H1 (cell line): Measurements from ENCODE around the gene CCDC152. TPM values are rescaled to one million over a fixed set of nuclear protein-coding genes. Genes with fewer than 3 reads are reported as not detected.
"Not testable (repeated sequence)": the region's sequence is repeated elsewhere in the genome, so short reads cannot be mapped to it uniquely, and the experiment has no call there.

Experiments
- CTCF ChIA-PET: fragments of 300-600 bp; sonication (Branson Sonifier 250); formaldehyde crosslinking; loops from one replicate; lab custom pipeline; 2021; ENCODE audit not compliant: partially characterized antibody; lab: Charles Lee
- POLR2A ChIA-PET: fragments of 300-600 bp; sonication (Branson Sonifier 250); formaldehyde crosslinking; loops from one replicate; lab custom pipeline; 2021; ENCODE audit warnings: inconsistent platforms; ENCODE audit not compliant: partially characterized antibody; lab: Charles Lee
- DNase-seq, 2 experiments: peaks; one replicate each; pipeline versions ENCODE4 v3.0.0 to v3.0.0-alpha.2; 2010 to 2022; ENCODE audit warnings: low spot score in 2 of 2, low read depth in 1 of 2, mixed read lengths in 1 of 2
- FAIRE-seq: peaks from 2 replicates; lab custom pipeline; 2011; peaks lifted over from hg19 to GRCh38; lab: Jason Lieb, UNC
- H2AFZ ChIP-seq: 2 replicates; pipeline ENCODE4 v1.8.1; 2012; ENCODE audit warnings: low read length, inconsistent platforms
- H2AK5ac ChIP-seq: 2 replicates; pipeline ENCODE4 v1.6.1; 2013; ENCODE audit warnings: low read depth, low read length
- H2BK120ac ChIP-seq: replicated peaks from 2 replicates; pipeline ENCODE3; 2013; ENCODE audit warnings: low read depth, low read length, inconsistent platforms
- H2BK12ac ChIP-seq: 2 replicates; pipeline ENCODE4 v1.6.1; 2013; ENCODE audit warnings: low read depth, low read length
- H2BK15ac ChIP-seq: 2 replicates; pipeline ENCODE4 v1.6.1; 2013; ENCODE audit warnings: low read length
- H2BK20ac ChIP-seq: 2 replicates; pipeline ENCODE4 v1.6.1; 2013; ENCODE audit warnings: low read length
- H2BK5ac ChIP-seq: 2 replicates; pipeline ENCODE4 v1.6.1; 2013; ENCODE audit warnings: low read depth, low read length
- H3K14ac ChIP-seq: 2 replicates; pipeline ENCODE4 v1.6.1; 2013; ENCODE audit warnings: inconsistent platforms; ENCODE audit not compliant: insufficient read length
- H3K18ac ChIP-seq: 2 replicates; pipeline ENCODE4 v1.6.1; 2013; ENCODE audit warnings: low read length; ENCODE audit errors: extremely low read depth
- H3K23ac ChIP-seq: 2 replicates; pipeline ENCODE4 v1.6.1; 2013; ENCODE audit warnings: inconsistent platforms; ENCODE audit not compliant: insufficient read length
- H3K23me2 ChIP-seq: 2 replicates; pipeline ENCODE4 v1.6.1; 2013; ENCODE audit warnings: low read depth, low read length
- H3K27ac ChIP-seq: 2 replicates; pipeline ENCODE4 v1.6.1; 2011; ENCODE audit warnings: low read depth, low read length, inconsistent platforms
- H3K27me3 ChIP-seq, 4 experiments: replicated peaks in 1 of 4; 1 replicate in 1 of 4; 2 replicates in 3 of 4; pipeline versions ENCODE4 v1.6.1 to v1.8.1; 2011 to 2013; ENCODE audit warnings: low read length in 3 of 4, mild to moderate bottlenecking in 3 of 4, inconsistent platforms in 2 of 4, mixed read lengths in 2 of 4, moderate library complexity in 1 of 4; ENCODE audit not compliant: control insufficient read depth in 3 of 4, insufficient read depth in 3 of 4; ENCODE audit errors: extremely low read depth in 1 of 4
- H3K36me3 ChIP-seq, 4 experiments: 2 replicates each; pipeline versions ENCODE4 v1.6.1 to v1.8.1; 2011 to 2013; ENCODE audit warnings: mild to moderate bottlenecking in 4 of 4, low read length in 3 of 4, moderate library complexity in 2 of 4, control low read depth in 1 of 4, inconsistent platforms in 1 of 4; ENCODE audit not compliant: insufficient read depth in 4 of 4, control insufficient read depth in 2 of 4
- H3K4ac ChIP-seq: replicated peaks from 2 replicates; pipeline ENCODE3; 2013; ENCODE audit warnings: low read length, low read depth, mixed read lengths, inconsistent platforms; ENCODE audit not compliant: insufficient read length
- H3K4me1 ChIP-seq, 4 experiments: replicated peaks in 1 of 4; 1 replicate in 1 of 4; 2 replicates in 3 of 4; pipeline versions ENCODE4 v1.6.1 to v1.8.1; 2011 to 2013; ENCODE audit warnings: low read length in 3 of 4, inconsistent platforms in 2 of 4, mixed read lengths in 1 of 4; ENCODE audit not compliant: insufficient read depth in 4 of 4, control insufficient read depth in 3 of 4
- H3K4me2 ChIP-seq, 2 experiments: 2 replicates each; pipeline versions ENCODE4 v1.6.1 to v1.8.1; 2011 to 2013; ENCODE audit warnings: low read depth in 2 of 2, low read length in 2 of 2, control low read depth in 1 of 2, inconsistent platforms in 1 of 2, mild to moderate bottlenecking in 1 of 2; ENCODE audit not compliant: insufficient read depth in 1 of 2
- H3K4me3 ChIP-seq, 4 experiments: fragments of 200-600, 300-600 bp in 1 of 4; sonication (generic), shearing (Covaris generic), sonication (Bioruptor Twin) in 1 of 4; 2 replicates each; pipeline versions ENCODE4 v1.5.1 to v1.8.1; 2011 to 2016; ENCODE audit warnings: low read length in 4 of 4, low read depth in 3 of 4, control low read depth in 2 of 4, inconsistent platforms in 2 of 4, mild to moderate bottlenecking in 2 of 4, mixed read lengths in 1 of 4, moderate library complexity in 1 of 4; ENCODE audit not compliant: insufficient read depth in 2 of 4; ENCODE audit errors: extremely low read depth in 1 of 4
- H3K56ac ChIP-seq: replicated peaks from 2 replicates; pipeline ENCODE3; 2013; ENCODE audit warnings: low read depth, mild to moderate bottlenecking, mixed read lengths, low read length, inconsistent platforms; ENCODE audit not compliant: insufficient read length
- H3K79me1 ChIP-seq: 2 replicates; pipeline ENCODE4 v1.6.1; 2013; ENCODE audit warnings: low read depth, low read length, control low read depth
- H3K79me2 ChIP-seq, 2 experiments: 2 replicates each; pipeline versions ENCODE4 v1.6.1 to v1.8.1; 2012 to 2013; ENCODE audit warnings: low read length in 2 of 2, mild to moderate bottlenecking in 2 of 2, inconsistent platforms in 1 of 2; ENCODE audit not compliant: insufficient read depth in 2 of 2, control insufficient read depth in 1 of 2
- H3K9ac ChIP-seq, 4 experiments: replicated peaks in 1 of 4; 1 replicate in 1 of 4; 2 replicates in 3 of 4; pipeline versions ENCODE4 v1.6.1 to v1.8.1; 2011 to 2013; ENCODE audit warnings: low read depth in 3 of 4, low read length in 3 of 4, control low read depth in 2 of 4, mild to moderate bottlenecking in 2 of 4, moderate library complexity in 2 of 4, inconsistent platforms in 1 of 4; ENCODE audit errors: extremely low read depth in 1 of 4
- H3K9me3 ChIP-seq, 2 experiments: 2 replicates each; pipeline versions ENCODE4 v1.6.1 to v1.8.1; 2012 to 2013; ENCODE audit warnings: mild to moderate bottlenecking in 2 of 2, moderate library complexity in 2 of 2, control low read depth in 1 of 2, inconsistent platforms in 1 of 2, low read depth in 1 of 2, low read length in 1 of 2, mixed read lengths in 1 of 2; ENCODE audit not compliant: insufficient read depth in 2 of 2
- H4K20me1 ChIP-seq, 2 experiments: replicated peaks in 1 of 2; 2 replicates each; pipeline versions ENCODE3 to v1.8.1; 2011 to 2013; ENCODE audit warnings: inconsistent platforms in 2 of 2, low read length in 2 of 2, mild to moderate bottlenecking in 1 of 2; ENCODE audit not compliant: insufficient read depth in 2 of 2, control insufficient read depth in 1 of 2
- H4K5ac ChIP-seq: 2 replicates; pipeline ENCODE4 v1.6.1; 2013; ENCODE audit warnings: low read length, low read depth, mixed read lengths, inconsistent platforms; ENCODE audit not compliant: insufficient read length
- H4K8ac ChIP-seq: 2 replicates; pipeline ENCODE4 v1.8.0; 2013; ENCODE audit warnings: mild to moderate bottlenecking, moderate library complexity, low read length, inconsistent platforms; ENCODE audit not compliant: insufficient read depth; ENCODE audit errors: extremely low read depth
- H4K91ac ChIP-seq: replicated peaks from 2 replicates; pipeline ENCODE3; 2013; ENCODE audit warnings: low read length, mixed read lengths, inconsistent platforms; ENCODE audit not compliant: insufficient read length
- WGBS, 2 experiments: shearing (Covaris generic) in 1 of 2; methylation state at CpG; one replicate each; pipeline versions ENCODE4 v1.1.6 to v1.1.7; 2013 to 2015; ENCODE audit warnings: low lambda C conversion rate in 2 of 2, mixed read lengths in 2 of 2, inconsistent platforms in 1 of 2, low coverage in 1 of 2, missing lambda C conversion rate in 1 of 2; ENCODE audit not compliant: insufficient replicate concordance in 2 of 2, insufficient coverage in 1 of 2, insufficient read length in 1 of 2; ENCODE audit errors: extremely low coverage in 1 of 2, missing lambda C conversion rate in 1 of 2; 5-methylcytosine and 5-hydroxymethylcytosine counted together
- polyA plus RNA-seq, 7 experiments: library from polyadenylated mRNA; depleted of rRNA in 3 of 7; stranded (reverse) in 5 of 7; unstranded in 2 of 7; fragments of >200 nt in 5 of 7; fragments of 200-250 nt in 2 of 7; gene quantifications; 1 replicate in 5 of 7; 2 replicates in 1 of 7; 4 replicates in 1 of 7; pipeline versions ENCODE4 v1.2.1 to v1.2.3, GENCODE V29; 2011 to 2013; ENCODE audit warnings: missing spikeins in 2 of 7, mixed read lengths in 2 of 7
- total RNA-seq: library from RNA; stranded (reverse); fragmentation: NEBNext Ultra II Directional; extraction: Animal tissue kit (Norgen Biotek cat#: 25700); gene quantifications from 2 replicates; pipeline ENCODE4 v1.2.1, GENCODE V29; 2021

CCDC152 gene
- total and polyA plus RNA-seq, 2 of the 8 experiments (the other 6 are each of a cell fraction or from before 2014, with no cell fraction given): 2.6 to 9.5 TPM

DNA sequence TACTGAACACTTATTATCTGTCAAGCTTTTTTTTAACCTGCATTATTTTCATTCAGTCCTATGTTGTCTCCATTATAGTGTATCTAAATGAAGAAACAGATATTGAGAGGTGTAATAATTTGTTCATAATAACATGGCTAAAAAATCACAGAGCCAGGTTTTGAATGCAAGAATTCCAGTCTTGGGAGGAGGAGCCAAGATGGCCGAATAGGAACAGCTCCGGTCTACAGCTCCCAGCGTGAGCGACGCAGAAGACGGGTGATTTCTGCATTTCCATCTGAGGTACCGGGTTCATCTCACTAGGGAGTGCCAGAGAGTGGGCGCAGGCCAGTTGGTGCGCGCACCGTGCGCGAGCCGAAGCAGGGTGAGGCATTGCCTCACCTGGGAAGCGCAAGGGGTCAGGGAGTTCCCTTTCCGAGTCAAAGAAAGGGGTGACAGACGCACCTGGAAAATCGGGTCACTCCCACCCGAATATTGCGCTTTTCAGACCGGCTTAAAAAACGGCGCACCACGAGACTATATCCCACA, 22.0 kb upstream of the CCDC152 start:
- H3K27ac ChIP-seq, H2BK5ac ChIP-seq, POLR2A ChIA-PET, H3K4ac ChIP-seq, DNase-seq, H3K14ac ChIP-seq, H3K9ac ChIP-seq, H2AFZ ChIP-seq, H3K23ac ChIP-seq, H4K8ac ChIP-seq, H3K4me3 ChIP-seq, H3K9me3 ChIP-seq, H3K4me1 ChIP-seq, H2BK20ac ChIP-seq, H2BK12ac ChIP-seq, H3K79me2 ChIP-seq, H2BK15ac ChIP-seq, H4K20me1 ChIP-seq, H4K5ac ChIP-seq, H3K36me3 ChIP-seq, H3K56ac ChIP-seq, H3K4me2 ChIP-seq, FAIRE-seq, H3K27me3 ChIP-seq, H3K23me2 ChIP-seq, H4K91ac ChIP-seq, H2AK5ac ChIP-seq, H3K79me1 ChIP-seq, H3K18ac ChIP-seq, H2BK120ac ChIP-seq: not testable (repeated sequence)
- 59% methylated on average over 2 of the region's 24 CpGs; no CpG with 5 or more reads in 1 of the 2 experiments for WGBS, 2 experiments
- CTCF ChIA-PET: interaction anchor here (1.2 to 1.3 kb wide), 2 partner anchors 11 to 33 kb away, joined by 4 to 7 read pairs; no protein-coding TSS in a partner anchor
